C4-2B (cell line): Measurements from ENCODE around the gene RXRA.

Experiments used
- ZFX ChIP-seq: fragments of 450-650 bp; IDR thresholded peaks from 2 replicates; pipeline ENCODE4 v1.6.1; 2017
- TF ChIP-seq, protein P1 (sequence below): fragments of 450-650 bp; conservative IDR thresholded peaks from 2 replicates; pipeline ENCODE4 v1.5.1; 2017; ENCODE audit warnings: mild to moderate bottlenecking

DNA sequence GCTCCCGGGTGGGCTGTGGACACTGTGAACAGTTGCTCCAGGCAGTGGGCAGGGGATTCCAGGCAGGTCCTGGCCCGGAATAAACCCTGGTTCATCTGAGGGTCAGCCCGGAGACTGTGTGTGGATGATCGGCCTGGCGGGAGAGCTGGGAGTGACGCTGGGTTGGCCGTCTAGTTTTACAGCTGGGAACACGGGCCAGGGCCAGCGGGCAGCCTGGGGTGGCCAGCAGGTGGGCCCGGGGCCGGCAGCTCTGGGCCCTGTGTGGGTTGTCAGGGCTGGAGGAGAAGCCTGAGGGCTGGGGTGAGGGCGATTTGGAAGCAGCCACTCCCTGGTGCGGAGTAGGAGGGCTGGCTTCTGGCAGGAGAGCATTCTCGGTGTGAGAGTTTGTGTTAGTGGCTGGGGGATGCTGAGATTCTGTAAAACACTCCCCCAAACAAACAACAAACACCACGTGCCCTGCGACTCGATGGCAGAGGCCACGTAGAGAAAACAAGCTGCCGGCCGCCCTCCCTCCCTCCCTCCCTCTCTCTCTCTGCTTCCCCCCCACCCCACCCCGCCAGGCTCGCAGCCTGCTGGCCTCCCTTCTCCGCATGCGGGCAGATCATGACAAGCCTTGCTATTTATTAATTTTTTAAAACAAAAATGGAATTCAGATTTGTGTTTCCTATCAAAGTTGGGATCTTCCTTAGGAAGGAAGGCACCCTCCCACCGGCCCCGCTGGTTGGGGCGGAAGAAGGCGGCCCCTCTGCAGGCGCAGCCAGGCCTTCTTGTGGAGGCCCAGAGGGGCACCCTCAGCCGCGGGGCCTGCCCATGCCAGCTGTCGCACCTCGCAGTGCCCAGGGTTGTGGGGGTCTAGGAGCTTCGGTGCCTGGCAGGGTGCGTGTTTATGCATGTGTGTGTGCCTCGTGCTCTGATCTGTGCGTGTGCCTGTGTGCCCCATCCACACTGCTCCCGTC lies 49.5 kb downstream of the RXRA start:
- TF ChIP-seq, protein P1, sequence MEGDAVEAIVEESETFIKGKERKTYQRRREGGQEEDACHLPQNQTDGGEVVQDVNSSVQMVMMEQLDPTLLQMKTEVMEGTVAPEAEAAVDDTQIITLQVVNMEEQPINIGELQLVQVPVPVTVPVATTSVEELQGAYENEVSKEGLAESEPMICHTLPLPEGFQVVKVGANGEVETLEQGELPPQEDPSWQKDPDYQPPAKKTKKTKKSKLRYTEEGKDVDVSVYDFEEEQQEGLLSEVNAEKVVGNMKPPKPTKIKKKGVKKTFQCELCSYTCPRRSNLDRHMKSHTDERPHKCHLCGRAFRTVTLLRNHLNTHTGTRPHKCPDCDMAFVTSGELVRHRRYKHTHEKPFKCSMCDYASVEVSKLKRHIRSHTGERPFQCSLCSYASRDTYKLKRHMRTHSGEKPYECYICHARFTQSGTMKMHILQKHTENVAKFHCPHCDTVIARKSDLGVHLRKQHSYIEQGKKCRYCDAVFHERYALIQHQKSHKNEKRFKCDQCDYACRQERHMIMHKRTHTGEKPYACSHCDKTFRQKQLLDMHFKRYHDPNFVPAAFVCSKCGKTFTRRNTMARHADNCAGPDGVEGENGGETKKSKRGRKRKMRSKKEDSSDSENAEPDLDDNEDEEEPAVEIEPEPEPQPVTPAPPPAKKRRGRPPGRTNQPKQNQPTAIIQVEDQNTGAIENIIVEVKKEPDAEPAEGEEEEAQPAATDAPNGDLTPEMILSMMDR: no peak
- no peak for TF ChIP-seq ZFX
